ENCODE data around the gene ZNF524. TPM values are rescaled to one million over a fixed set of nuclear protein-coding genes. Genes with fewer than 3 reads are reported as not detected.

Gene ZNF524
- total RNA-seq, 3 donors from 2014 or later, result 25.5 to 27.1 (median 26.5) TPM

DNA sequence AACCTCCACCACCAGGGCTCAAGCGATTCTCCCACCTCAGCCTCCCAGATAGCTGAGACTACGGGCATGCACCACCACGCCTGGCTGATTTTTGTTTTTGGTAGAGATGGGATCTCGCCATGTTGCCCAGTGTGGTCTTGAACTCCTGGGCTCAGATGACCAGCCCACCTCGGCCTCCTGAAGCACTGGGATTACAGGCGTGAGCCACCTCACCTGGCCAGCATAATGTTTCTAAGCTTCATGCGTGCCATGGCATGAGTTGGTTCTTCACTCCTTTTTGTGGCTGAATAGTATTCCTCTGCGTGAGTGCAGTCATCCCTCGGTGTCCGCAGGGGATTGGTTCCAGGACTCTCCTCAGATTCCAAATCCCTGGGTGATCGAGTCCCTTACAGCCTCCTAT is 15.2 kb upstream of the ZNF524 start:
- TF ChIP-seq CTCF (IDR thresholded peaks at IDR 0.05), result no peak
- DNase-seq (no peak), ATAC-seq (no peak)
- Histone ChIP-seq H3K36me3 (ENCODE audit: low read depth) (no peaks in the 10 kb centered on the region), H3K4me3 (no peak overlapping the region), H3K9me3 (no peaks in the 10 kb centered on the region), H3K4me1 (ENCODE audit: low read depth) (peaks cover 15% of the 10 kb centered on the region)
- intact Hi-C loops (cut with DNase I, micrococcal nuclease), result no loop called here

GRCh38 chr19:55585658-55586339 is 14.3 kb upstream of the ZNF524 start:
- intact Hi-C loops (cut with DNase I, micrococcal nuclease), result no loop called here
- Histone ChIP-seq H3K4me1 (ENCODE audit: low read depth) (peaks cover 12% of the 10 kb centered on the region), H3K36me3 (ENCODE audit: low read depth) (no peaks in the 10 kb centered on the region), H3K9me3 (no peaks in the 10 kb centered on the region), H3K4me3 (no peak overlapping the region)
- TF ChIP-seq CTCF (IDR thresholded peaks at IDR 0.05), result no peak
- ATAC-seq (peak; percentile 17), DNase-seq (peak; percentile 56 to 77 (median 74))

- H3K9me3 ChIP-seq, result no peaks in the 10 kb centered on the region
- no peak for TF ChIP-seq CTCF (IDR thresholded peaks at IDR 0.05)
- no peaks in the 10 kb centered on the region for H3K36me3 ChIP-seq (ENCODE audit: low read depth)
- DNase-seq, result peak; percentile 96 to 98 (median 97)
- H3K4me3 ChIP-seq, result no peak overlapping the region
- intact Hi-C loops (cut with DNase I, micrococcal nuclease), result no loop called here
- peak; percentile 97 for ATAC-seq
- peaks cover 8% of the 10 kb centered on the region for H3K4me1 ChIP-seq (ENCODE audit: low read depth)
Measured at GRCh38 chr19:55586976-55587668, 13.0 kb upstream of the ZNF524 start.

- Histone ChIP-seq H3K4me1 (ENCODE audit: low read depth) (peaks cover 8% of the 10 kb centered on the region), H3K9me3 (no peaks in the 10 kb centered on the region), H3K4me3 (no peak overlapping the region), H3K36me3 (ENCODE audit: low read depth) (no peaks in the 10 kb centered on the region)
- no peak for TF ChIP-seq CTCF (IDR thresholded peaks at IDR 0.05)
- intact Hi-C loops (cut with DNase I, micrococcal nuclease), result no loop called here
- no peak for DNase-seq
- ATAC-seq, result no peak
Measured at GRCh38 chr19:55588738-55589137, 11.3 kb upstream of the ZNF524 start.

DNA sequence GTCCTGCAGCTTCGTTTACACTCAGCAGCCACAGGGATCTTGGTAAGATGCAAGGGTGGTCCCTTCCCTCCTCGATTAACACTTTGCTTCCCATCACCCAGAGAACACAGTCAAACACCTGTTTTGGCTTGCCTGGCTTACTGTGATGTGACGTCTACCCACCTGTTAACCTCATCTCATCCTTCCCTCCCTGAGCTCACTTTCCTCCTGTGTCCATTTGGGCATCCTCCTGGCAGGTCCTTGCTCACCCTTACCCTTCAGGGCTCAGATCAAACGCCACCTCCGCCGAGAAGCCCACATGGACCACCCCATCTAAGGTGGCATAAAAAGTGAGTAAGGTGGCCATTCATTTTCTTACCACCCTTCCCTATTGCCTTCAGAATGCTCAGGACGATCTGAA is 10.0 kb upstream of the ZNF524 start:
- Histone ChIP-seq H3K9me3 (no peaks in the 10 kb centered on the region), H3K36me3 (ENCODE audit: low read depth) (no peaks in the 10 kb centered on the region), H3K4me3 (no peak overlapping the region), H3K4me1 (ENCODE audit: low read depth) (peaks cover 8% of the 10 kb centered on the region)
- intact Hi-C loops (cut with DNase I, micrococcal nuclease), result no loop called here
- ATAC-seq (no peak), DNase-seq (no peak)
- TF ChIP-seq CTCF (IDR thresholded peaks at IDR 0.05), result no peak

All from mucosa of descending colon (tissue), 3 donors.